NCI-H524 treated with DMSO at 0.1 percent for 48 hours (cell line): ENCODE measurements around the gene ADRB2.
"Not testable (repeated sequence)": the region's sequence is repeated elsewhere in the genome, so short reads cannot be mapped to it uniquely, and the experiment has no call there.

Source experiments
- DNase-seq: peaks from one replicate; lab custom pipeline; 2025; lab: John Stamatoyannopoulos, UW

ADRB2 gene

GRCh38 chr5:148856009-148856367 lies 29.6 kb downstream of the ADRB2 start:
- no peak for DNase-seq

GRCh38 chr5:148856424-148856823 lies 30.0 kb downstream of the ADRB2 start:
- DNase-seq, result no peak

- no peak for DNase-seq
Measured at GRCh38 chr5:148857474-148857873, 31.1 kb downstream of the ADRB2 start.

GRCh38 chr5:148858106-148858505 lies 31.7 kb downstream of the ADRB2 start:
- DNase-seq, result no peak

GRCh38 chr5:148858547-148858946 lies 32.1 kb downstream of the ADRB2 start:
- DNase-seq, result no peak

GRCh38 chr5:148859703-148860102 lies 33.3 kb downstream of the ADRB2 start:
- no peak for DNase-seq

GRCh38 chr5:148860599-148860998 lies 34.2 kb downstream of the ADRB2 start:
- DNase-seq, result no peak

GRCh38 chr5:148861088-148861487 lies 34.7 kb downstream of the ADRB2 start:
- DNase-seq, result no peak

GRCh38 chr5:148861696-148862095 lies 35.3 kb downstream of the ADRB2 start:
- DNase-seq, result no peak

GRCh38 chr5:148864113-148864841 lies 37.9 kb downstream of the ADRB2 start:
- DNase-seq, result no peak

GRCh38 chr5:148866024-148866423 lies 39.6 kb downstream of the ADRB2 start:
- DNase-seq, result no peak

GRCh38 chr5:148873120-148873519 lies 46.7 kb downstream of the ADRB2 start:
- no peak for DNase-seq

GRCh38 chr5:148873690-148874485 lies 47.5 kb downstream of the ADRB2 start:
- DNase-seq, result no peak

GRCh38 chr5:148875205-148875875 lies 48.9 kb downstream of the ADRB2 start:
- no peak for DNase-seq

- not testable (repeated sequence) for DNase-seq
Measured at GRCh38 chr5:148877436-148877835, 51.0 kb downstream of the ADRB2 start.
